Posterior cingulate gyrus (tissue), 11 donors: ENCODE results near the gene MYH7.
"Not testable (repeated sequence)": the region's sequence is repeated elsewhere in the genome, so short reads cannot be mapped to it uniquely, and the experiment has no call there.

Source experiments
- DNase-seq, 10 donors: peaks; one replicate each; pipeline versions ENCODE4 v3.0.0 to v3.0.0-alpha.2; 2020 to 2021; ENCODE audit warnings: mixed read lengths in 3 of 10
- intact Hi-C: fragments of 100-400 bp; cut with DNase I; formaldehyde crosslinking; loops from one replicate; pipeline ENCODE4 v1.15.1; 2023

MYH7 gene

DNA sequence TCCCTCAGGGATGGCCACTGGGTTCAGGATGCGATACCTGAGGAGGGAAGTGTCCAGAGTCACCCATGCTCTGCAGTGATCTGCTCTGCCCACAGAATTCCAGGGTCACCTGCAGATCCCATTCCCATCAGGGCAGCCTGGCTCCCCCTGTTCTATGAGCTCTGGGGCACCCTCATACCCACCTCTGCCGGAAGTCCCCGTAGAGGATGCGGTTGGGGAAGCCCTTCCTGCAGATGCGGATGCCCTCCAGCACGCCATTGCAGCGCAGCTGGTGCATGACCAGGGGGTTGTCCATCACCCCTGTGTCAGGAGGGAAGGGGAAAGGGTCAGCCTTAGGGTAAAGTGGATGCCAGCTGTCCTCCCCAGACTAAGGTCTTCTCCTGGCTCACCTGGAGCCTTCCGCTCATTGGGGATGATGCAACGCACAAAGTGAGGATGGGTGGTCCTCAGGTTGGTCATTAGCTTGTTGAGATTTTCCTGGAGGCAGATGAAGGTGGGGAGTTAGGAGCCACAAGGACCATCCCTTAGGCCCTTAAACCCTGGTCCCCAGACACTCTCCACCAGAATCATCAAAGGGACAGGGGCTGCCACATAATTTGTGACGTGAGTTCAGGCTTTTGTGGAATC, 38.6 kb downstream of the MYH7 start:
- intact Hi-C loops = no loop called here
- DNase-seq = peak in 3 of 10 donors; percentile 6 to 57 (median 44)

DNA sequence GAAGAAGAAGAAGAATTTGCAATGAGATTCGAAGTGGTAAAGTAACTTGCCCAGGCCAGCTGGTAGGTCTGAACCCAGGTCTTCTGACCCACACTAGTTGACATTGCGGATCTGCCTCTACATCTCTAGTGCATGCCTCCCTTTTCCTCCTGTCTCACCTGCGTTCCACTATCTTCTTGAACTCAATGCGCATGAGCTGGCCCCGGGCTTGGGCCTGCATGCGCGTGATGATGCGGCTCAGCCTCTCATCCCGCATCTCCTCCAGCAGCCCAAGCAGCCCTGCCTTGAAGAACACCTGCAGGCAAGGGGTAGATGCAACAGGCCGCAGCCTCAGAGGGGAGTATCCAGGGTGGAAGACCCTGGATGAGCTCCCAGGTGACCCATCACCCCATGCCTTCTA, 39.3 kb downstream of the MYH7 start:
- intact Hi-C loops = no loop called here
- peak in 3 of 10 donors; percentile 25 to 57 (median 53) for DNase-seq

DNA sequence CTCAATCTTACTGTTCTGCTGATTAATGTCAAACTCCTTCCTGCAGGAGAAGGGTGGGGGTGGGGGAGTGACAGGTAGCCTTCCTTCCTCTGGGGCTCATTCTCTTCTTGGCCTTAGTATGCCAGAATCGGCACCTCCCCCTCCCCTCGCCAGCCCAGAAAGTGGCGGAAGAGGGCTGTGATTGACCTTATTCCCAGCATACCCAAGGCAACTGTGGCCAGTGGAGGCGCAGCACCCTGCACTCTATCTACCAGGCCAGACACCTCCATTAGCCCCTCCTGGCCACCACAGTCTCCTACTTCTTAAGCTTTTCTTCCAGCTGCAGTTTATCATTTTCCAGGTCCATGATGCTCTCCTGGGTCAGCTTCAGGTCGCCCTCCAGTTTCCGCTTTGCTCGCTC, 42.8 kb downstream of the MYH7 start:
- intact Hi-C loops = no loop called here
- DNase-seq = peak in 2 of 10 donors; percentile 5 to 34

DNA sequence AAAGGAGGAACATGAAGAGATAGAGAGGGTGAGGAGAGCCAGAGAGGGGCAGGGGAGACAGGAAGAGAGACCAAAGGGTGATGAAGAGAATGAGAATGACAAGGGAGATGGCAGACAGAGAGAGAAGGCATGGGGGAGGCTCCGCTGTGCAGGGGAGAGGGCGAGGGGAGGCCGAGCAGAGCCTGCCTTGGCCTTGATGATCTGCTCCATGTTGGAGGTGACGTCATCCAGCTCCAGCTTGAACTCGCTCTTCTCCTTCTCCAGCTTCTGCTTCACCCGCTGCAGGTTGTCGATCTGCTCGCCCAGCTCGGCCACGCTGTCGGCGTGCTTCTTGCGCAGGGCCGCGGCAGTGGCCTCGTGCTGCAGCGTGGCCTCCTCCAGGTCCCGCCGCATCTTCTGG, 45.6 kb downstream of the MYH7 start:
- DNase-seq, intact Hi-C loops: not testable (repeated sequence)

GRCh38 chr14:23389396-23389795, 46.1 kb downstream of the MYH7 start:
- peak in 2 of 10 donors; percentile 52 to 75 for DNase-seq
- intact Hi-C loops = no loop called here

GRCh38 chr14:23388996-23389395, 46.5 kb downstream of the MYH7 start:
- intact Hi-C loops = no loop called here

DNA sequence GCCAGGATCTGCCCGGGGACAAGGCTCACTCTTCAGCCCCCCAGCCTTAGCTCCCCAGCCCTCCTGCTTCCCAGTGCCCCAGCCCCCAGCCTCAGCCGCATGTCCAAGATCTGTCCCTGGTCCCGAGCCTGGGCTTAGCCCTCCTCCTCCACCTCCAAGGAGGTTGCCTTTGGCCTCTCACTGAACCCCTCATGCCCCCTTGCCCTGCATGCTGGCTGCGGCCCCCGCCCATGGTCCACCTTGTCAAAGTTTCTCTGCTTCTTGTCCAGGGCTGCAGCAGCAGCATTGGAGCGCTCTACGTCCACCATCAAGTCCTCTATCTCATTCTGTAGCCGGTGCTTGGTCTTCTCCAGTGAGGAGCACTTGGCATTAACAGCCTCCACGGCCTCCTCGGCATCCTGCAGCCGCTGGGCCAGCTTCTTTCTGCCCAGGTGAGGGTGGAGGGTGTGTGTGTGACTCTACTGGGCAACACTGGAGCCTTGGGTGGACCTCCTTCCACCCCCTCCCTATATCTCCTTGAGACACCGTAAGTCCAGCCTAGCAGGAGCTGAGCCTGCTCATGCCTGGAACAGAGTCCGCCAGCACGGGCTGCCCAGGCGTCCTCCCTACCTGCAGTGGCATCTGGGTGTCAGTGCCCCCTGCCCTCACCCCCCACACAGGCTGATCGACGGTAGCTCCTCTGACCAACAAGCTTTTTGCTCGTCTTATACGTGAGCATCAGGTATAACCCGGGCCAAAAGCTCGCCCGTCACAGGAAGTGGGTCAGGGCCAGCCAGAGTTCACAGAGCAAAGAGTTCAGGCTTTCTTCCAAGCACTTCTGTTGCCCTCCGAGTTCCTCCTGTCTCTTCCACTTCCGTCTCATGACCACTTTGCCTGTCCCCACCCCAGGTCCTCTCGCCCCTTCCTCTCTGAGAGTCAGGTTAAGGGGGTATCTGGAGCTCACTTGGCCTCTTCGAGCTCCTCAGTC, 47.3 kb downstream of the MYH7 start:
- peak in 2 of 10 donors; percentile 72 to 77 for DNase-seq
- intact Hi-C loops = no loop called here

More at GRCh38 chr14:23388996-23389395, 46.5 kb downstream of the MYH7 start:
- DNase-seq = peak in 1 of 10 donors; percentile 10

GRCh38 chr14:23386999-23387398, 48.5 kb downstream of the MYH7 start:
- intact Hi-C loops = no loop called here
- peak in 2 of 10 donors; percentile 2 to 16 for DNase-seq

- peak in 1 of 10 donors; percentile 38 for DNase-seq
- intact Hi-C loops = not testable (repeated sequence)
These were observed 49.2 kb downstream of the MYH7 start for GRCh38 chr14:23386266-23386657.

DNA sequence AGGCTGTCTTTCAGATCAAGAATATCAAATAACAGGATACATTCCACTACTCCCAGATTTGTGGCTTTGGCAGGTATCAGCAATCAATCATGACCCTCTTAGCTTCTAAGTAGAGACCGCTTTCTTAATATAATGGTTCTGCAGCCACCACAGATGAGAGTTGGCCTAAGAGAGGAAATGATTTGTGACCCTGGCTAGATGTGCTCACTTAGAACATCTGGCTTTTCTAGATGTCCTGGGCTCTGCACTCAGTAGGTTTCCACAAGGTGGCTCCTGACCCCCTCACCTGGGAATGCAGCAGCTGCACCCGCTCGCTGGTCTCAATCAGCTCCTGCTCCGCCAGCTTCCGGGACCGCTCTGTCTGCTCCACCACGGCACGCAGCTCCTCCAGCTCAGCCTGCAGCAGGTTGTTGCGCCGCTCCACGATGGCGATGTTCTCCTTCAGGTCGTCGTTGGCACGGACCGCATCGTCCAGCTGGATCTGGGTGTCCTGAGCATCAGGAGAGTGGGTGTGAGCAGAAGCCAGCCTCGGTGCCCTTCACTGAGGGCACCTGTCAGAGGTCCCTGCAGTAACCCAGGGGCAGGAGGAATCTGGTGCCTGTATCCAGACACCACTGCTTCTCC, 49.7 kb downstream of the MYH7 start:
- peak in 3 of 10 donors; percentile 63 to 81 (median 67) for DNase-seq
- intact Hi-C loops = no loop called here

DNA sequence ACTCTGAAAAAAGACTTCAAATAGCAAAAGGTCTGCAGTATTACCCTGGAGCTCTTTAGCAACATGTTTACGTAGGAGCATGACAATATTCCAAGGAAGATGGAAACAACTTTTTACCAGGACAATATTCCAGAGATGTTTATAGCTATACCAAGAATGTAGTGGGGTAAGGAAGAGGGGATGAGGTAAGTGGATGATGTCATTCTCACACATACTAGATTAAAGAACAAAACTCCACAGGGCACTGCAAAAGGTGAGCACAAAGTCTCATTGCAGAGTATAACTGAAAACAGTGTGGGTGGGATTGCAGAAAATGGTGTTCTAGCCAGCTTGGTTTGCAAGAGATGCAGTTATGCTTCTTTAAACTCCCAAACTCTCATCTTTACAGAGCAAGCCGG, 50.2 kb downstream of the MYH7 start:
- no peak for DNase-seq
- intact Hi-C loops = no loop called here

GRCh38 chr14:23384364-23385080, 50.9 kb downstream of the MYH7 start:
- intact Hi-C loops = loop anchor here (5.0 kb wide), 1 partner anchor 83 kb away; the partner anchor contains the start of gene NGDN
- DNase-seq = peak in 2 of 10 donors; percentile 44 to 72

DNA sequence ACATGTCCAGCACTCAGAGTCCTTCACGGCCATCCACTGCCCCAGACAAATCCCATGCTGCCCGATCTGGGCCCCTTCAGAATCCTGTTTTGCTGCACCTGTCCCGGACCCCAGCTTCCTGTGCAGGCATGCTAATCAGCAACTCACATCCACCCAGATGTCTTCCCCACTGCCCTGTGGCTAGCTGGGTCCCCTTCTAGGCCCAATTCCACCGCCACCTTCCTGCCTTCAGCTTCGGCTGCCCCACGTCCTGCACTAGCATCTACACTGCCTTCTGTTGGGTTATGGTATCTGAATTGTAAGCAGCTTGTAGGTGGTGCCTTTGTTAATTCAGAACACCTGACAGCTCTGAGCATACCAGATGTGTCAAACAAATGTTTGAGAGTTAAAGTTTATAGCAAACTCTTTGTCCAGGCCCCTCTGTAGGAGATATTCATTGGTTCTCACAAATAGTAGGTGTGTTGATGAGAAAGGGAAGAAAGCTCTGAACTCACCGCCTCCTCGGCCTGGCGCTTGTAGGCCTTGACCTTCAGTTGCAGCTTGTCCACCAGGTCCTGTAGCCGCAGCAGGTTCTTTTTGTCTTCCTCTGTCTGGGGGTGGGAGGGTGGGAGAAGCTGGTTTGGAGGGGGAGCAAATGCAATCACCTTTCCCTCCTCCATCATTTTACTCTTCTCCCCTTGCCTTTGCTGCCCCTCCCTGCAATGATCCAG, 52.6 kb downstream of the MYH7 start:
- intact Hi-C loops = loop anchor here (5.0 kb wide), 1 partner anchor 84 kb away; the partner anchor contains the start of gene NGDN
- DNase-seq = peak in 2 of 10 donors; percentile 53 to 54

DNA sequence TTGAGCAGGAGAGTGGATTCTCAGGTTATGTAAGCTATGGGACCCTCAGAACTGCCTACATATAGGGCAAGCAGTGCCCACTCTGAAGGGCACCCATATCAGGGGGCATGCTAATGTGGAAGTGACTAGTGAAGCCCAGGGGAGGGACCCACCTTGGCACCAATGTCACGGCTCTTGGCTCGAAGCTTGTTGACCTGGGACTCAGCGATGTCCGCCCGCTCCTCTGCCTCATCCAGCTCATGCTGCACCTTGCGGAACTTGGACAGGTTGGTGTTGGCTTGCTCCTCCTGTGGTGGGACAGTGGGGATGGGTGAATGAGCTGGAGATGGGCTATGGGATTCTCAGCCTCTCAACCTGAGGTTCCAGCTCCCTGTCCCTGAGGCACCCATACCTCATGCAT, 53.2 kb downstream of the MYH7 start:
- DNase-seq = peak in 2 of 10 donors; percentile 43 to 62
- intact Hi-C loops = loop anchor here (5.0 kb wide), 1 partner anchor 85 kb away; the partner anchor contains the start of gene NGDN

DNA sequence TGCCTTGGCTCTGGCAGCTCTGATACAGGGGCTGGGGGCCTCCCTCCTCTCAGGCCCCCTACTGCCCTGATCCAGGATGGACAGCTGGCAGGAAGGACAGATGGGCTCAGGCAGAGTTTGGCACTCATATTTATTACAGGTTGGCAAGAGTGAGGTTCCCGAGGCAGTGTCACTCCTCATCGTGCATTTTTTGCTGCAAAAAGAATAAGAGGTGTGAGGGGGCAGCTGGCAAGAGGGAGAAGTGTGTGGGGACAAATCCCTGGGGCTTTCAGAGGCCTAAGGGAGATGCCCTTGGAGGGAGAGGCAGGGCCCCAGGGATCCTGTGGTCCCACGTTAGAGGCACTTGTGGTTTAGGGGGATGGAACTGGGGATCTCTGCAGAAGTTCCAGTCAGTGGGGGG, 53.6 kb downstream of the MYH7 start:
- intact Hi-C loops = loop anchor here (5.0 kb wide), 1 partner anchor 85 kb away; the partner anchor contains the start of gene NGDN
- peak in 2 of 10 donors; percentile 9 to 39 for DNase-seq

- peak in 1 of 10 donors; percentile 74 for DNase-seq
- intact Hi-C loops = loop anchor here (1.0 to 5.0 kb wide), 2 partner anchors 53 to 86 kb away; partner anchors contain the start of gene NGDN
These were observed 54.5 kb downstream of the MYH7 start for GRCh38 chr14:23380976-23381375.

DNA sequence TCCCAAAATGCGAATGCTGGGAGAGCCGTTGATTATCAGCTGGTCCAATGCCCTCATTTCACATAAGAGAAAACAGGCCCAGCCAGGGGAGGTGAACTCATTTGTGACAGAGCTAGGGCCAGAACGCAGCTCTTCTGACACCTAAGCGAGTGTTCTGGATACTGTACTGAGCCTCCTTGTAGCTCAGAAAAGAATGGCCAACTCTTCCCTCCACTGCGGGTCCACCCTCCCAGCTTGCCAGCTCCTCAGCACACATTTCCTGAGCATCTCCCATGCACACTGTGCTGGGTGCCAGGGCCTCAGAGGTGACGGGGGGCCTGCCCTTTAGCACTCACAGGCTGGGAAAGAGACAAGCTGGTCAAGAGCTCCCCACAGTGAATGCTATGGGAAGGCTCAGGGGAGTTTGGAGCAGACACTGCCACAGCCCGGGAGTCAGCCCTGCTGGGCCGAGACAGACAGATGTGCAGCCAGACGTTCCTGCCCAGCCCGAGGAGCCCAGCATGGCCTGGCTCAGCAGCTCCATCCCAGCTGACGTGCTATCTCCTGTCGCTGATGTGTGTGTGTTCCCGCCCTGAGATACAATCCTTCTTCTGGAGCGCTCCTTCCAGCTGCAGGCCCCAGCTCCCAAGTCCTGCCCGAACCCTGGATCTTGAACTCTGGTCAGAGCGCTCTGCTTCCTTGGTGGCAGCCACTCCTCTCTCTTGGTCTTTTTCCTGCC, 55.1 kb downstream of the MYH7 start:
- intact Hi-C loops = loop anchor here (1.0 to 5.0 kb wide), 2 partner anchors 52 to 87 kb away; partner anchors contain the start of gene NGDN

More for the DNA sequence above, 55.1 kb downstream of the MYH7 start:
- DNase-seq = peak in 2 of 10 donors; percentile 45 to 89
